HG03432 (cell line): ENCODE data around the gene SLC12A3.

Experiments
- ATAC-seq: cut with Tn5 transposase; IDR thresholded peaks from one replicate; pipeline ENCODE4 v1.9.1; 2021; ENCODE audit warnings: mild to moderate bottlenecking, moderate library complexity; ENCODE audit not compliant: unreplicated experiment

The SLC12A3 gene

DNA sequence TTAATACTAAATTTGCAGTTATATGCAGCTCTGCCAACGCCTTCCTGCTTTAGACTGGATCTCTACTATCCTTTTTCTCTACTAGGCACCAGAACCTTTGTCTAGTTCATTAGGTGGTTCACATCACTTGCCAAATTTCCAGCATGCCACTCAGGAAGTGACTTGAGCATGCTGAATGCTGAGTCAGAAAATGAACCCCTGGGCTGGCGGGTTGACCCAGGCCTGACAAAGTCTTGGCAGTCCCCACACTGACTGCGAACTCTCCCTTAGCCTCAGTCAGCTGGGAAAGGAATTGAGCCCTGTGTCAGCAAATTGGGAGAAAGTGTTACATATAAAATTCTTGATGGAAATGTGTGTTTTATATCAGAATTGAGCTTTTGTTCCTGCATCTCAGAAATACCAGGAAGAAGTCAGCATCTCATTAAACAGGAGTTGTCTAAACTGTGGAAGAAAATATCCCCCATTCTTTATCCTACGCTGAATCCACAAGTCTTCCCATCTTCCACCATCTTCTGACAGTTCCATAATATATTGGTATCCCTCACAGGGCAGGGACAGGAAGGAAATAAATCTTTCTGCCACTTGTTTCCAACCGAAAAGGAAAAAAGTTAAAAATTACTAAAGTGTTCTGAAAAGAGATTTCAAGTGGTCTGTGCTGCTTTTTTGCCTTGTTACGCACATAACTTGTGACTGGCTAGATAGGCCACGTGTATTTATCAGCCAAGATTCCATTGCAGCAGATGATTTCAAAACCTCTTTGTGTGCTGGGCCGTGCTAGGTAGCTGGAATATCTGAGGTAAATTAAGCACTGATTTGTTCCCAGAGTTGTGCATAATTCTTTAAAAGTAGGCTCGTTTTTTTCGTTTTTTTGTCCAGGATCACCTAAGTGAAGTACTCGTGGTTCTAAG is 16.7 kb upstream of the SLC12A3 start:
- no peak for ATAC-seq

DNA sequence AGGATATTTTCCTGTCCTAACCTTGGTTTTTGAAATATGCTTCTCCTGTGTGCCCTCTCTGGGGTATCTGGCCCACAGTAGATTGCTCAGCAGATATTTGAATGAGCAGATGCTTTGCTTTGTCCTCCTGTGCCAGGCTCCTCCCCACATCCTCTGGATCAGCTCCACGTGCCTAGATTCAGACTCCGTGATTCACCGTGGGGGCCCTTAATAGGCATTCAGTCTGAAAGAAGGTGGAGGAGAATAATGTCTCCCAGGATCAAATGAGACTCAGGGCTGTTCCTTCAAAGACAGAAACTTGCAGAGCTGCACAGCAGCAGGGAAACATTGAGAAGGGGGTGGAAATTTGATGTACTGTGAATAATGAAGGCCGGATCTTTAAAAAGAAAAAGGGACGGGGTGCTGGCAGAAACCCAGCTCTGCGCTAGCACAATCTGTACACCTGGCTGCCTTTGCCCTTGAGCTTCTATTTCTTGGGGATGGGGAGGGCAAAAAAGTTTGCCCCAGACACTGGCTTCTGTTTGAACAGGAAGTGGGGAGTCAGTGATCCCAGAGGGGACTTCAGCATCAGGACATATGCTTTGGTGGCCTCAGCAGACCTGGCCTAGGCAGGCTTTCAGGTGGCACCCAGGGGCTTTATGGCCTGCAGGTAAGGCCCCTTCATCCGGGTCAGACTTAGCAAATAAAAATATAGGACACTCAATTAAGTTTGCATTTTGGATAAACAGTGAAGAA is 15.9 kb upstream of the SLC12A3 start:
- no peak for ATAC-seq

DNA sequence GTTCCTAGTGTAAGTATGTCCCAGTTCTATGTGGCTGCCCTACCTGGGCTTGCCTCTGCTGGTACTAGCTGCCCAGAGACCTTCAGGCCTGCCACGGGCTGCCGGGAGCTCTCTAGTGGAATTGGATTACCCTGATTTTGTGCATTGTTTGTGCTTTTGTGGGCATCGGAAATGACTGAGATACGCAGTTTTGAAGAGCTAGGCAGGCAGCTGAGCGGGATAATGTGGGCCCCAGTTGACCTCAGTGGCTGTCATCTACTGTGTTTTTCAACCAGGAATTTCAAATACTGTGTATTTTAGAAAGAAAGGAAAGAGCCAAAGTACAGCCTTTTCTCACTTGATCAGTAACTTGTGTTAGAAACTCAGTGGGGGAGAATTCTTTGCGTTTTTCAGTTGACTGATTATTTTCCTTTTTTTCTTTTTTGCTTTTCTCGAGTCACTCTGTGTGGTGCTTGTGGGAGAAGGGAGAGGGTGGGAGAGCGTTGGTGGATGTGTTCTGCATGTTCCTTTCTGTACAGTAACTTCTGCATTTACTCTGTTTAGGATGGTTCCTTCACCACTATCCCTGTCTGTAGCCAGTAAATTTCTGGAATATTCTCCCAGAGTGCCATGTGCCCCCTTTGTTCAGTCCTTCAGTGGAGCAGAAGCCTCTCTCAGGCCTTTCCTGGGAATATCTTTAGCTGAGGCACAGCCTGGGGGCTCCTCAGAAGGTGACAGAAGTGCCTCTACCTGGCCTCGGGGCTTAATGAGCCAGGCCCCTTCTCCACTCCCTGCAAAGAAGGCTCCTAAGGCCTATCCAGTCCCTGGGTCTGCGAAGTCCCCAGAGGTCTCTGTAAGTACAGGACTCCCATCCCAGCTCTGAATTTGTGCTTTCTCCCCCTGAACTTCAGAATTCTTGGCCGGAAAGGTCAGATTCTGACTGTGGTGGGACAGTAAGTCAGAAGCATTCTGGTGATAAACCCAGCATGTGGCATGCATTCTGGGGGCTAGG is 15.0 kb upstream of the SLC12A3 start:
- no peak for ATAC-seq

DNA sequence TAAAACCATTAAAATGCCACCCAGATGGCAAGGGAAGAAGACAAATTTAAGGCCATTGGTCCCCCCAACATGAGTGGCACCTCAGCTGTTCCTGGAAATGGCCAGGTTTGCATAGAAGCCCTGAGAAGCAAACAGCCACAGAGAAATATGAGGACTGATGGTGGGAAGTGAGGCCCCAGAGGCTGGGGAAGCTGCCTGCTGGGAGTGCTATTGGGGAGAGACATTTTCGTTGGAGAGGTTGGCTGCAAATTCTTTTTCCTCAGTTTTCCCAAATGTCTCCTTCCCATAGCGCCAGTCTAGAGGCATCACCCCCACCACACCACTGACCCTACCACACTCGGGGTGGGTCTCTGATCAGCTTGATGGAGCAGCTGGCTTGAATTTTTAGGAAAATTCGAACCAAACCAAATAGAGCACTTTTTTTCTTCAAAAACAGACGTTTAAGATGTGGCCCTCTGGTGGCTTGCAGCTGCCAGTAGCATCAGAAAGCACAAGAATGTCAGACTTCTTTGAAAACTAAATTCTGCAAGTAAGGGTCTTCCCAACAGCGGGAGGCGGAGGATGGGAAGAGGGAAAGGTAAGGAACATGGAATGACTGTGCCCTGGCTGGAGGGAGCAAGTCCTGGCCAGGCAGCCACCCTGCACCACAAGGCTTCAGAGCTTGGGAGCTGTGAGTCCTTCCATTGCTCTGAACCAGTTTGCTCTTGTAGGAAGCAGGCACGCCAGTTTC is 13.2 kb upstream of the SLC12A3 start:
- ATAC-seq = no peak

DNA sequence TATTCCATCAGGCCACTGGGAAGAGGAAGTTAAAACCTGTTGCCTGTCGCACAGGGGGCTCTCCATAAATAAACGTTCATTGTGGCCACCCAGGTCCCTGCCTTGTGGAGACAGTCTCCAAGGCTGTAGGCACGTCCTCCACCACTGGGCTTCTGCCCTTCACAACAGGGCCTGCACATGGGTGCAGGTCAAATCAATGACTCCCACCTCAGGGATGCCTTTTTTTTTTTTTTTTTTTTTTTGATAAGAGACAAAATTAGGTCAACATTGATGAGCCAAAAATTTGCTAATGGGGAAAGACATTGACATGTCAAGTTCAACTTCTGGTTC is 12.6 kb upstream of the SLC12A3 start:
- no peak for ATAC-seq

DNA sequence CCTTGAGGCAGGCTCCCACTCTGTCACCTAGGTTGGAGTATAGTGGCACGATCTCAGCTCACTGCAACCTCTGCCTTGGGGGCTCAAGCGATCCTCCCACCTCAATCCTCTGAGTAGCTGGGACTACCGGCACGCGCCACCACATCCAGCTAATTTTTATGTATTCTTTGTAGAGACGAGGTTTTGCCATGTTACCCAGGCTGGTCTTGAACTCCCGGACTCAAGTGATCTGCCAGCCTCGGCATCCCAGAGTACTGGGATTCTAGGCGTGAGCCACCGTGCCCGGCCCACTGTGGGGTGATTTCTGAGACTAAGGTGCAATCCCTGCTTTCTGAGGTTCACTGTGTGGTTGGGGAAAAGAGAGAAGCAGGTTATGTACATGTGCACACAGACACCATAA is 12.0 kb upstream of the SLC12A3 start:
- ATAC-seq = no peak

DNA sequence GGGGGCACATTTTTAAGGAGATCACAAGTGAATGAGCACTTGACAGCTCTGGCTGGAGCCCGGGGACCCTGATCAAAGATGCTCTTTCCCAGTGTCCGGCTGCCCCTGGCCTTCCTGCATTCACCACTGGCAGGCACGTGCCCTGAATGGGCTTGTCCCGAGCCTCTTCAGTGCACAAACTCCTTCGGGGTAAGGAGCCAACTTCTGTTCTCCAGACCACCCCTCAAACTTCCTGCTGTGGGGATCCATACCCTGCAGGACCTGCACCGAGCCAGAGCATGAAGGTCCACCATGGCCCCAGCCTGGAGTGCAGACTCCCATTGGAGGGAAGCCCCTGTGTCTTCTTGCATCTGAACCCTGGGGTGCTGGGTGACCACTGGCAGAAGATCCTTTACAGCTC is 9.8 kb upstream of the SLC12A3 start:
- no peak for ATAC-seq

DNA sequence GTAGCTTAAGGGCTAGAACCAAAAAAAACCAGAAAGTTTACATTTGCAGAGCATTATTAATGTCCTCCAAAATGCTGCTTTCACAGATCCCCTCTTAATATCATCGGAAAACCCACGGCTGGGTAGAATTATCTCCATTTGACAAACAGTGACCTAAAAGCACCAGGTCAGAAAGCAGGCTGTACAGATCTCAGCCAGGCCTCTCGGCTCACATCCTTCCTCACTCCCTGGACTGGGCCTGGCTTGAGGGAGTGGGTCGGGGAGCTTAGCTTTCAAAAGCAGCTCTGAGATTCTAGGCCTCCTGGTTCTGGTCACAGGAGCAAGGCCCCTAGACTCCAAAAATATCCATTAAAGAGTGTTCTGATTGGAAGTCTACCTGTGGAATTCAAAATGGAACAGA is 9.1 kb upstream of the SLC12A3 start:
- ATAC-seq = no peak

DNA sequence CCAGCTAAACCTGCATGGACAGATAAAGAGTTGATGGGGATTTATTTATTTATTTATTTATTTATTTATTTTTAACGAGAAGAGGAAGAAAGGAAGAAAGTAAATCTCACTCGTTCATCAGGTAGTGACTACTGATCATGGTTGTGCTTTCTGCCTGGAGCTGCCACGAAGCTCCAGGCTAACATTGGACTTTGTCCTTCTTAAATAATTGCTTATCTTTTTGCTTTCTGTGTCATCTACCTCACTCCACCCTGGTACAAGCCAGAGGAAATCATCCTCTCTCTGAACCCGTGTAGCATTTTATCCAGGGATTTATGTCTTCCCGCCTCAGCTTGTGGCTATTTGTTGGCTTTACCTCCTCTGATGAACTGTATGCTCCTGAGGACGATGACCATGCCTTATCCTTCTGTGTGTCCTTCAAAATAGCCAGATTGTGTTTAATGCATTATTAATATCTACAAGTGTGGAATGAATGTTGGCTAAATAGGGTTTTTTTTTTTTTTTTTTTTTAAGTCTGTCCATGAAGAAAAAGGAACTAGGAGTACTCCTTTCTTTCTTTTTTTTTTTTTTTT is 8.0 kb upstream of the SLC12A3 start:
- no peak for ATAC-seq

DNA sequence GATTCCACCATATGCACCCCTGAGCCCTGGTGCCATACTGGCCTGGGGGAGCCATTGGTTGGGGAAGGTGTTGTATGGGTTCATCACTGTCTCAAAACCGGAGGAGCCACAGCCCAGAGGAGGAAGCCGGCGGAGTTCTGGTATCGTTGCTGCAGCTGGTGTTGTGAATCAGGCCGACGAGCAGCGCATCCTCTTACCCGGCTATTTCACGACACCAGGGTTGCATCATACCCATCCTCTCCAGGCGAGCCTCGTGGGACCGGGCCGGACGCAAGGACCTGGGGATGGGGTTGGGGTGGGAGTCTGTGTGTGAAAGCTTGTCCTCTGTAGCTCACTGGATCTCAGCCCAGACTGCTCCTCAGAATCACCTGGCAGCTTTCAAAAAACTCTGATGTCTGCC is 6.6 kb upstream of the SLC12A3 start:
- no peak for ATAC-seq

DNA sequence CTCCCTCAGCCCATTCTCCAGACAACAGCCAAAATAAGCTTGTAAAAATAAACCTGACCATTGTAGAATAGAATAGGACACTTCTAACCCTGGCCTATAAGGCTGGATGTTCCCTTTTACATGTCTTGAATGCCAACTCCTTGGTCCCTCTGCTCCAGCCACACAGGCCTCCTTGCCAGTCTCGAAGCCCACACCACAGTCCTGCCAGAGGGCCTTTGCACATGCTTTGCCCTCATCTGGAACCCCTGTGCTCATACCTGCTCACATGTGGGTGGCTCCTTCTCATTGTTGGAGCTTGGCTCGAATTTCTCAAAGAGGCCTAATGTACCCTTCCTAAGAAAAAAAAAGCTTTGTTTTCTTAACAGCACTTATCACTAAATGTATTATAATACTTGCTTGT is 5.4 kb upstream of the SLC12A3 start:
- no peak for ATAC-seq

DNA sequence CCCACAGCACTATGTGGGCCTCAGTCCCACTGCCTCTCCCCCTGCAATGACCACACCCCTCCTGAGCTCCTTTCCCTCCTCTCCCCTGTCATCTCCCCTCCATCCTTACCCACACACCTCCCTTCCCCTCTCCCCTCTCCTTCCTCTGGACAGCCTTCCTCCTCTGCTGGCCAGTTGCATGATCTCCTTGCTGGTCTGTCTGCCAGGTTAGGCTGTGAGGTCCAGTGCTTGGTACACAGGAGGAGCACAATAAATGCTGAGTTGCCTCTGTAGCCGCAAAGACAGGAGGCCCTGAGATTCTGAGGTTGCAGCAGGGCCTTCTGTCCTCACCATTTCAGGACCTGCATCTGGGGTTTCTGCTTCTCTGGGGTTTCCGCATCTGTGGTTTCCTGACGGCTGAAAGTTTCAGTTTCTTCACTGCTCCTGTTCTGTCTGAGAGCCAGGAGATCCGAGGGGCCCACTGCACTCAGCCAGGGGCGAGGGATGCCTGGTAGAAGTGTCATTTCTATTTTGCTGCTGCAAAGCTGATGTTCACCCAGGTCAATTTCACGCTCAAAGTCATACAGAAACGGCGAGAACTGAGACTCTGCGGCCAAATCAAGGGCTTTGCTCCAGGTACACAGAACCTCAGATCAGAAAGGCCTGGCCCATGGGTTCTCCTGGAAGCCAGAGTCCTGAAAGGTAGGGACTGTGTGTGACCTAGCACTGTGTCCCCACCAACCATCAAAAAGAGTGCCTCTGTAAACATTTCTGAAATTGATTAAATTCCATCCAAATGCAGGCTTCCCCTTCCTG is 4.6 kb upstream of the SLC12A3 start:
- no peak for ATAC-seq

DNA sequence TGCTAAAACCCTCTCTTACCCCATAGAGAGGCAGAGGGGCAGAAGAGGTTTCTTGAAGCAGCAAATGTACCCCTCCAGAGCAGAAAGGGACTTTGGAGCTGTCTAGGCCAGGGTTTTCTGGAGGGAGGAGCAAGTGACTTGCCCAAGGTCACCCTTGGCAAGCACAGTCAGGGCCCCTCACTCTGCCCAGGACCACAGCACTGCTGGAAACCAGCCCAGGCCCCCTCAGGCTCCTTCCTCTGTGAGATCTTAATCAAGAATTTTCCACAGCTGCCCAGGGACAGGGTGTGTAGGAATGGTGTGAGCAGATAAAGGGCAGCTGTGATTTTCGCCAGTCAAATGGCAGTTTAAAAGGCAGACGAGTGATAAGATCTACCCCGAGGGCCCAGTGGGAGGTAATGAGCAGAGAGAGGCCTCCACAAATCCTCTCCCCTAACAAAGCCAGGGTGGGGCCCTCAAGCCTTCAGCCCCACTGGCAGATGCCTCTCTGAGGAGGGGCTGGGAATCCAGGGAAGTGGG is 3.9 kb upstream of the SLC12A3 start:
- ATAC-seq = no peak

DNA sequence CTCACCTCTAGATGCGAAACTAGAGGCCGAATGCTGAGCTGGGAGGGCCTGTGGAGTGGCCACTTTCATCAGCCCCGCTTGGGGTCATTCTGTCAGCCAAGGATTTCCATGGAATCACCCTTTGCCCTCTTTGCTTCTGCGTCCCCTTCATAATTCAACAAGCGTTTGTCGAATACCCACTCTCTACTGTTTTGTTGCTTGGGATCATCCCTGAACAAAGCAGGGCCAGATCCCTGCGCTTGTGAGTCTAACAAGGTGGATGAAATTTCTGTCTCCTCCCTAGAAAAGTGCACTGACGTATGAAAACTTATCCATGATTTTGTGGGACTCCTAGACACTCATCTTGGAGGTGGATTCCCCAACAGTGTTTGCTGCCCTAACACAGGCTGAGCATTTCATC is 3.3 kb upstream of the SLC12A3 start:
- ATAC-seq = no peak

DNA sequence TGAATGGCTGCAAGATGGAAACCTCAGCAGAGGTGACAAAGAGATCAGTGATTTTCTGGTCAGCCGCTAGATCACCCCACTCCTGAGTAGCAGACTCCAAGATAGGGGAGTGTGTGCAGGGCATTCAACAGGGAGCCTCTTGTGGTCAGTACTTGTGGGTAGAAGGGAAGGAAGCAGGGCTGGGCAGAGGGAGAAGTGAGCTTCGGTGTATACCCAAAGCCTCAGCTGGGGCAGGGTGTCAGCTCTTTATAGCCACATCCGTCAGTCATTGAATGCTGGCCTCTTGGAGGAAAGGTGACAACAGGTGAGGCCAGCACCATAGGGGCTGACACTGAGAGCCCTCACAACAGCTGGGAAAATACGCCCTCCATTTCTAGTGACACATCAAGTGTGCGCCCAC is 2.2 kb upstream of the SLC12A3 start:
- no peak for ATAC-seq

DNA sequence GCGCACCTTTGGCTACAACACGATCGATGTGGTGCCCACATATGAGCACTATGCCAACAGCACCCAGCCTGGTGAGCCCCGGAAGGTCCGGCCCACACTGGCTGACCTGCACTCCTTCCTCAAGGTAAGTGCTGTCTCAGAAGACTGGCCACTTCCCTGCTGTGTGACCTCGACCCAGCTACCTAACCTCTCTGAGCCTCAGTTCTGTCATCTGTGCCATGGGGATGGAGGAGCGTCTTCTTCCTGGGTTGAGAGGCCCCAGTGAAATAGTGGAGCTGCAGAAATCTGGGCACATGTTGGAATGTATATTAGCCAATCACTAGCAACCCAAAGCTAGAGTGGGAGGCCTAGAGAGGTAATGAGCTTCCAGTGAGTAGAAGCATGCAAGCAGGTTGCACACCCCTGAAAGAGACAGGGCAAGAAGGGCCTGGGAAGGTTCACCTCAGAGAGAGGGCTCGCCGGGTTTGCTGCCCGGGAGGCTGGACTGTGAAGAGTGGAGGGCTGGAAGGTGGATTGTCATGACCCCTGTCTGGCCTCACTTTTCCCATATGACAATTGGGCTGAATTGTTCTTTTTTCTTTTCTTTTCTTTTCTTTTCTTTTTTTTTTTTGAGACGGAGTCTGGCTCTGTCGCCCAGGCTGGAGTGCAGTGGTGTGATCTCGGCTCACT is 521 bp downstream of the SLC12A3 start:
- ATAC-seq = no peak

DNA sequence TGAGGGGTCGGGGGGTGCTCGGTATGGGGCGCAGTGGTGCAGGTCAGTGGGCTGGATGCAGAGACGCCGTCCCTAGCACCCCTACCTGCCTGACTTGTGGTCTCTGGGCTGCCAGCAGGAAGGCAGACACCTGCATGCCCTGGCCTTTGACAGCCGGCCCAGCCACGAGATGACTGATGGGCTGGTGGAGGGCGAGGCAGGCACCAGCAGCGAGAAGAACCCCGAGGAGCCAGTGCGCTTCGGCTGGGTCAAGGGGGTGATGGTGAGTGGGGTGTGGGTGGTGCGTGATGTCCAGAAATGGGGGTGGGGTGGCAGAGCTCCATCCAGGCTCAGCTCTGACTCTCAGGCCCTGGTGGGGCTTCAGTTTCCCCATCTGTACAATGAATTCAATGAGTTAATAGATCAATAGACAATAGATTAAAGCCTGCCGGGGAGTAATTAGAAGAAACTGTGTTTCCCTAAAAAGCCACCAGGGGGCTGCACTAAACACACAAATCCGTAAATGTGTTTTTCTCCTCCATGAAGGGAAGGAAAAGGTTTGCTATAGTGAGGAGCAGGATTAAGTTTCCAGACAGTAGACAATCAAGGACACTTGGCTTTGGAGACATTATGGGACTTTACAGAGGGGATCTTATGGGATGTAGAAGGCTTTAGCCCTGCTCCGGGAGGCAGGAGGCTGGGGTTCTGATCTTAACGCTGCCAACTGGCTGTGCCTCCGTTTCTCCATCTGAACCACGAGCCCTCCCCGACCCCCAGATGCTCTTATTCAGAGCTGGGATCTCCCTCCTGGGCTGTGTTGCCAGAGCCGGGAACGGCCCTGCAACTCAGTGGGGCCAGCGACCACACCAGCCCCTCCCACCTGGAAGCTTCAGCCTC is 2.2 kb downstream of the SLC12A3 start:
- no peak for ATAC-seq

DNA sequence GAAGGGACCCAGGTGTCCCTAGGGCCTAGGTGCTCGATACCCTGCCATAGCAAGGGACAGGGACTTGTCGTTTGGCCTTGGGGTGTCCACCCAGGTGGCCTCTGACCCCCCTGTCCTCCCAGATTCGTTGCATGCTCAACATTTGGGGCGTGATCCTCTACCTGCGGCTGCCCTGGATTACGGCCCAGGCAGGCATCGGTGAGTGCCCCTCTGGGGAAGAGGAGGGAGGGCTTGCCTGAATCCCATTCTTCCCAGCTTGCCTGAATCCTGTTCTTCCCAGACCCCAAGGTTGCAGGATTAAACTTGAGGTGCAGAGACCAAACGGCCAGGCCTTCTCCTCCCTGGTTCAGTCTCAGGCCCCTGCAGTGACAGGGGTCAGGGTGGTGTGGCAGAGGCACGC is 3.2 kb downstream of the SLC12A3 start:
- no peak for ATAC-seq
